CD4-positive, alpha-beta T cell treated with Interleukin-6 for 4 hours (primary cell): ENCODE measurements around the gene ATF7IP.

Experiments
- DNase-seq: peaks from one replicate; pipeline ENCODE4 v3.0.0-alpha.2; 2020; ENCODE audit warnings: mixed read lengths

ATF7IP gene

DNA sequence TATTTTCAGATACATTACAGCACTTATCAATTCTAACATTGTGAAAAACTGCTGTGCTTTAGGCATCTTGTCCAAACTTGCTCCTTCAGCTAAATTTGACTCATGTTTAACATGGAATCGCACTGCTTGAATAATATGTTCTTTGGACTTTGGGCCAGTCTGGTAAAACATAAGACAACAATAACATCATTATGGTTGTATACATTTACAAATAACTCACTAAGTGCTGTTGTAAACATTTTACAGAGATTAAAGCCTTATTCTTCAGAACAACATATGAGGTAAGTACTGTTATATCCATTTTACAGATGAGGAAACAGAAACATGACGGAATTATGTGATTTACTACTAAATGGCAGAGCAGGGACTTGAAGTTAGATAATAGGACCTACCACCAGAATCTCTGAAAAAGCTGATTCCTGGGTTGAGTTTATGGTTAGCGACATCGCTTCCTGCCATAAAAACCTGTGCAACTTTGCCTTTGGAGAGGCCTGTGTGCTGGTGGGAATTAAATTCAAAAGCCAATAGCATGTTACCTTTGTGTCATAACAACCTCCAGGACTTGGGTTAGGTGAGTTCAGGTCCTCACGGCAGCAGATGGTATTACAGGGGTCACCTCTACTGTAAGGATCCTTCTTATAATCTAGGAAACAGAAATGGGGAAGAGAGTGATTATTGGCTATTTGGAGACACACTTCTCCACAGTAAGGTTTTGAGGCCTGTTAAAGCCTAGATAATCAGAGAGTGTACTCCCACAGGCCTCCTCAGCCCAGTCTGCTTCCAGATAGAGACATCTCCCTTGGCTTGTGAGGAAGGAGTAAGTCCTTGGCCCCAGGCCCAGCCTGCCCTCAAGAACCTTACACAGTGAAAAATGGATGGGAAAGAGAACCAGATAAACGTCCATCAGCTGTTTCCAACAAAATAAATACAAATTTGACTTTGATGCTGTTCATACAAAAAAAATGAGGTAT lies 140.4 kb downstream of the ATF7IP start:
- no peak for DNase-seq

DNA sequence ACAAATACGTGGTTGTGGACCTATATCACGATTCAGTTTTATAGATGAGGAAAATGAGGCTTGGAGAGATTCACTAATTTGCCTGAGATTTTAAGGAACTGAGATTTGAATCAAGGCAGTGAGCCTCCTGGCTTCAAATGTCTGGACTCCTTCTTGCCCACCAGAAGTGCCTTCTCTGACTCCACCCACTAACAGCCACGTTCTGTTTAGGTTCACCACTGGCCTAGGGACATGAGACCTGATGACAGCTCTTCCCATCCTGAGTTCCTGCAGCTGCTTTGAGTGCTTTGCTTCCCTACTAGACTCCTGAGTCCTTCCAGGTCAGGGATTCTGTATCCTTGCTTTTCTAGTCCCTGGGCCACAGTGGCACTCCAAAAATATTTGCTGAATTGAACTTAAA lies 145.1 kb downstream of the ATF7IP start:
- no peak for DNase-seq

DNA sequence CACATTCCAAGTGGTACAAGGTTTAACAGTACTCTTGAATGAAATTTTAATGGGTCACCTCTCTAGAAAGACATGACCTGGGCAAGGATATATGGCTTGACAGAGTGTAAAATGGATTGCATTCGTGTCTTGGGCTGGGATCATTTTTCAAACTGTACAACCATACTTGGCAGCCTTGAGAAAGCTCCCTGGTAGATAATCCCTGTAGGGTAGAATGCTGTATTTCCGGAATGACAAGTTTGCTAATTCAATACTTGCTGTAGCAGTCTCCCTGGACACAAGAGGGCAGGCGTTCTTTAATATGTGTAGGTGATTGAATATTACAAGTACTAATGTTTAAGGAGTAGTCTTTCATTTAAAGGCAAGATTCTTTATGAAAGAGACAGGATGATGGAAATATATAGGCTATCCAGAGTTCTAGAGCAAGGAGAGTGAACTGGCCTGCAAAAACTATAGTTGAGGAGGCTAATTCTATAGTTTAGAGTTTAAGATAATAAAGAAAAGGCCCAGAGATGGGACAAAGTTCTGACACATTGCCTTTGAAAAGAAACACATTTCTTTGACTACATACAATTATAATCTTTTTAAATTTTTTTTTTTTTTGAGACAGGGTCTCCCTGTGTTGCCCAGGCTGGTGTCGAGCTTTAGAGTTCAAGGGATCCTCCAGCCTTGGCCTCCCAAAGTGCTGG lies 148.8 kb downstream of the ATF7IP start:
- DNase-seq = no peak

DNA sequence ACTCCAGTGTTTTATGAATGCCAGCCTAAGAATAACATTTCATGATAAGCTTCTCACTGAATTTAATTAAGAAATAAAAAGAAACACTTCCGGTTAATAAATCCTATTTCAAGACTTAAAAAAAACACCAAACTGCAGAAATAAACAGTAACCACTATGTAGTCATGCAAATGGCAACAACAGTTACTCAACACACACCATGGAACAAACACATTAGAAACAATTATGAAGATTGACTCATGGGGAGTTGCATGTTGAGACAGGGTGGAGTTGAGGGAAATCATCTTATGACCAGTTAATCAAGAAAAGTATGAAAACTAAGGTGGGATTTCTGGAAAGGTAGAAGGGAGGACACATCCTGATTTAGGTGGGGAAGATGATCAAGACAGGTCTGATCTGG lies 149.5 kb downstream of the ATF7IP start:
- no peak for DNase-seq

DNA sequence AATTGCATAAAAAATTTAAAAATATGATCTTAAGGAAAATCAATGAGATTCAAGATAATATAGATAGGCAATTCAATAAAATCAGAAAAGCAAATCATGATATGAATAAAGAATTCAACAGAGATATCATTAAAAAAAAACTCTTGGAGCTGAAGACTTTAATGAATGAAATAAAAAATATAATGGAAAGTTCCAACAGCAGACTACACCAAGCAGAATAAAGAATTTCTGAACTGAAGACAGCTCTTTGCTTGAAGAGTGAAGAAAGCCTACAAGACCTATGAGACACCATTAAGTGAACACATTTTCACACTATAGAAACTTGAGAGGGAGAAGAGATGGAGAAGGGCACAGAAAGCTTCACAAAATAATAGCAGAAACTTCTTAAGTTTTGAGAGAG lies 156.3 kb downstream of the ATF7IP start:
- no peak for DNase-seq

DNA sequence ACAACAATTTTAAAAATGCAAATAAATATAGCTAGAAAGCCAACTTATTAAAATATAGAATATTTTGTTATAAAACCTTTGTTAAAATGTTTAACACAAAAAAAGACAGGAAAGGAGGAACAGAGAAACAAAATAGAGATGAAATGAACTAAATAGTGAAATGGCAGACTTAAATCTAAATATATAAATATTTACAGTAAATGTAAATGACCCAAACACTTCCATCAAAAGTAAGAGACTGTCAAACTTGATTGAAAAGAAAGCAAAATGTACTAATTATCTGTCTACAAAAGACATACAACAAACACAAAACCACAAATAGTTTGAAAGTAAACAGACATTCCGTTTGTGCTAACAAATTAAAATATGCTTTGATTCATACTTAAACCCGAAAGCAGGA lies 160.5 kb downstream of the ATF7IP start:
- no peak for DNase-seq

DNA sequence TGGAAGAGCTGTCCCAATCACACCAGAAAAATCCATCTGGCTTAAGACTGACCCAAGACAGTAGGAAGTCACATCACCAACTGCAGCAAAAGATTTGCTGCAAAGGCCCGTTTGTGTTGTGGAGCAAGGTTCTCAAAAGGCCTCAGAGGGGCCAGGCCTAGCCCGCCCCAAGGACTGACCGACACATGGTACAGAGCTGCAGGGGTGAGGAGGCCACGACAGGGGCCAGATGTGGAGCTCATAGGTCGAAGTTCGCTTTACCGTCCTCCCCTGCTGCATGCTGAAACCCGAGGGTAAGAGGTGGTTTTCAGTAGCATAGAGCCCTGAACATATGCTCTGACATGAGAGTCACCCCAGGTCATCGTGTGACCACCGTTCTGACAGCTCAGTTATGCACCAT lies 166.7 kb downstream of the ATF7IP start:
- DNase-seq = no peak

DNA sequence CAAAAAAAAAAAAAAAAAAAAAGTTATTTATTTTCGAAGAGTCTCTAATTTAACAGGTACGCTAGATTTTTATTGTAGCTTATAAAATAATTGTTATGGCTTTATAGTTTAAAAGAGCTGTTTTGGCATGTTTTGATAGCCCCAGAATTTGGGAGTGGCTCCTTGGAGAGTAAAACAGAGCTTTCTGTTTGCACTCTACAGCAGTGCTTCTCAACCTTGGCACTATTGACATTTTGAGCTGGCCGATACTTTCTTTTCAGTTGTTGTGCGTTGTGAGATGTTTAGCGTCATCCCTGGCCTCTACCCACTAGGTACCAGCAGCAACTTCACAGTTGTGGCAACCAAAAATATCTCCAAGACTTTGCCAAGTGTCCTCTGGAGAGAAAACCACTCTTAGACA lies 171.6 kb downstream of the ATF7IP start:
- no peak for DNase-seq

DNA sequence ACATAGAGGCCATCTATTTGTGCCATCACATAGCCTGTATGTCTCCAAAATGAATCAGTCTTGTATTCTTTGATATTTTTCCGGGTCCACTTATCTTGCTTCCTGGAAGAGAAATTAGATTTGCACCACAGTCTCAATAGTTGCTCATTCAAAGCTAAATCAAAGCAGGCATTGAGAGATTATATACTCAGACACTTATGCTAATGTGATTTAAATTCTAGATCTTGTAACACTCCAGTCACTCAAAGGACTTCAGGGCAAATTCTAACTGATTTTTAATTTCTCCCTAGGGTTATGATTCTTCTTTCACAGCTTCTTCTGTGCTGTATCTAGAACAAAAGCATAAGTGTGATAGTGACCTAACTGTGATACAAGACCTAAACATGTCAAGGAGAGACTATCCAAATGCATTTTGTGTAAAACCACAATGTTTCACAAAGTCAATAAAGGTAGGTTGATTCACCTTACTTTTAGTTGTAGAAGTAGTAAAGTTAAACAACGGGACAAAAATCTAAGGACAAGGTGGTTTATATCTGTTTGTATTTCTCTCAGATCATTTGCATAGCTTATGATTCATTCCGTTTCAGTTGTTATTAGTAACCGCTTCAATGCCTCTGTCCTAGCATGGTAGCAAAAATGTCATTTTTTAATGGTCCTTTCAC lies 175.4 kb downstream of the ATF7IP start:
- no peak for DNase-seq

DNA sequence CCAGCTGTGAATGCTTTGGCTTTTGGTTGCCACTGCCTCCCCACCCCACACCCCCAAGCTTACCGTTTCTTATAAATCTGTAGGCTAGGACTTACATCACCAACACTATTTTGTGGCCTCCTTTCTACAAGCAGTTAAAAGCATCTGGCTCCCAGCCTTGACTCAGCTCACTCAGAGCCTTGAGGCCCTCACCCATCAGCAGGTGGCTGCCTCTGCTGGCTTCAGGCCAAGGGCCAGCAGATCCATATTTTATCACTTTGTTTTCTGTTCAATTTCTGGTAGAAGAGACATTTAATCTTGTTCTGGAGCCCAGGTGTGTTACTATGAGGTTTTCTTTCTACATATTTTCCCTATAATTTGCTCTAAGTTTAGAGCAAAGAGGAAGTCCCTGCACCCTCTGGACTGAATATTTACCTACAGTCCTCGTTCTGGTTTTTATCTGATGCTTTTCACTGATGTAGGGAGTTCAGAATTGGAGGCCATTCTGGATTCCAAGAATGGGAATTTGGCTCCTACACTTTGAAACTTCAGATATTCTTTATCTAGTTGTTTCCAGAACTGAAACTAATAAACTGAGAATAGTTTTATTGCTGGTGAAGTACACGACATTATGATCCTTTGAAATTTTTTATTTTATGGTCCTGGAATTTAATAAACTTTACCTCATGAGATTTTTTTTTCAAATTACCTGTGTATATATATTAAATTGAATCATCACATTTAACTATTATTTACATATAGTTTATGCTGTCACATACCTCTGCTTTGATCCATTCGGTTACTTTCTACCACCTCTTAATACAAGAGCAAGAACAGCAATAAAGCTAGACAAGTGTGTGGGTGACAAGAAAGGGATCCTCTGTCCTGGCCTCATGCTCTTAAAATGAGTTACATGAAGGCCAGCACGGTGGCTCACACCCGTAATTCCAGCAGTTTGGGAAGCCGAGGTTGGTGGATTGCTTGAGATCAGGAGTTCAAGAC lies 180.0 kb downstream of the ATF7IP start:
- no peak for DNase-seq

DNA sequence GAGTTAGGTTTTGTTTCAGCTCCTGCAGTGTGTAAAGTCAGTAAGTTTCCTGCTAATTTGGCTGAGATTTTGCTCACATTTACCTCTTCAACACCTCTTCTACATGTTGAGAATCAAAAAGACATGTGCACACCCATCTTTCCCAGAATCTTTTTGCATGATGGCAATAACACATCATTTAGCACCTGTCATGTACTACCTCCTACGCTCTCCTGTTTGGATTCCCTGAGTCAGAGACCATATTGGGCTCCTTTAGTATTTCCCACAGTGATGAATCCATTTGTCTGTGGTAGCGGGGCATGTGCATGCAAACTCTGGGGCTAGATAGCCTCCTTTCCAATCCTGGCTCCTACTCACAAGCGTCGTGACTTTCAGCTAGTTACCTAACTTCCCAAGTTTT lies 182.1 kb downstream of the ATF7IP start:
- DNase-seq = no peak

DNA sequence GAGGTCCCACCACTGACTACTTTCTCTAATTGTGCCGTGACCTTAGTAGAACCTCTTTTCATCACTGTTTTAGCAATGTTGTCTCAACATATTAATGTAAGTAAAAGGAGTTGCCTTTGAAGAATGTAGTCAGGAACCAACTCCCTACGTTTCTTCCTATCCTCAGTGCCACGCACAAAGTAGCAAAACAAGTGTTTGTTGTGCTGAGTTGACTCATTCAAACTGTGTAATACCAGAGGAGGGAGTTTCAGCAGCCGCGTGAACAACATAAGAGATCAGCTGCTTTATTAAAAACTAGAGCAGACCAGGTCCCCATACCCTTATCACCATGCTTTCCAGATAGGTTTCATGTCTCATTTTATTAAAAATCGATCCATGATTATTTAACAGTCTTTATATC lies 183.1 kb downstream of the ATF7IP start:
- no peak for DNase-seq
